ENCODE results near the gene PPM1G.

PPM1G gene

DNA sequence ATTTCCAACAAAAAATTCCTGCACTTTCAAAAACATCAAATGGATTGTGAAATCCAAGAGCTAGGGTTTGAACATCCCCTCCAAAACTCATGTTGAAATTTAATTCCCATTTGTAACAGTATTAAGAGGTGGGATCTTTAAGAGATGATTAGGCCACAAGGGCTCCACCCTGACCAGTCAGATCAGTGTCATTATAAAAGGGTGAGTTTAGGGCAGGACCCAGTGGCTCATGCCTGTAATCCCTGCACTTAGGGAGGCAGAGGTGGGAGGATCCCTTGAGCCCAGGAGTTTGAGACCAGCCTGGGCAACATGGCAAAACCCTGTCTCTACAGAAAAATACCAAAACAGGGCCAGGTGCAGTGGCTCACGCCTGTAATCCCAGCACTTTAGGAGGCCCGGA is 61.8 kb downstream of the PPM1G start:
- TF ChIP-seq, protein P1, sequence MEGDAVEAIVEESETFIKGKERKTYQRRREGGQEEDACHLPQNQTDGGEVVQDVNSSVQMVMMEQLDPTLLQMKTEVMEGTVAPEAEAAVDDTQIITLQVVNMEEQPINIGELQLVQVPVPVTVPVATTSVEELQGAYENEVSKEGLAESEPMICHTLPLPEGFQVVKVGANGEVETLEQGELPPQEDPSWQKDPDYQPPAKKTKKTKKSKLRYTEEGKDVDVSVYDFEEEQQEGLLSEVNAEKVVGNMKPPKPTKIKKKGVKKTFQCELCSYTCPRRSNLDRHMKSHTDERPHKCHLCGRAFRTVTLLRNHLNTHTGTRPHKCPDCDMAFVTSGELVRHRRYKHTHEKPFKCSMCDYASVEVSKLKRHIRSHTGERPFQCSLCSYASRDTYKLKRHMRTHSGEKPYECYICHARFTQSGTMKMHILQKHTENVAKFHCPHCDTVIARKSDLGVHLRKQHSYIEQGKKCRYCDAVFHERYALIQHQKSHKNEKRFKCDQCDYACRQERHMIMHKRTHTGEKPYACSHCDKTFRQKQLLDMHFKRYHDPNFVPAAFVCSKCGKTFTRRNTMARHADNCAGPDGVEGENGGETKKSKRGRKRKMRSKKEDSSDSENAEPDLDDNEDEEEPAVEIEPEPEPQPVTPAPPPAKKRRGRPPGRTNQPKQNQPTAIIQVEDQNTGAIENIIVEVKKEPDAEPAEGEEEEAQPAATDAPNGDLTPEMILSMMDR (IDR thresholded peaks at IDR 0.05; ENCODE audit: low read depth, low read length): no peak
- no peak overlapping the region for H3K4me3 ChIP-seq (ENCODE audit: low read depth, low read length)

DNA sequence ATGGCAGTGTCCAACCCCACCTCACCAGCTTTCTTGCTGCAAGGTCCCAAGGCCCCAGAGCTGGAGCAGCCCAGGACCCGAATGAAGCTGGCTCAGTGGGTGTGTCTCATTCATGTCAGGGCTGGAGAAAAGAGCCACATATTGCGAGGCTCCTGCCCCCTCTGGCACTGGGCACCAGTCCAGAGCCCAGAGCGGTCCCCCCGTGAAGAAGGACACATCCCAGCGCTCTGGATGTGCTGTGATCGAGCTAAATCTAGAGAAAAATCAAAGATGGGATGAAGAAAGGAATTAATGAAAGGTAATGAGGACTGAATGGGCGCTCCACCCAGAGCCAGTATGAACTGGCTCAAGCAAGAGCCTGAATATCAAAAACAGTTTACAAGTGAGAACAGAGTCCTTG is 73.2 kb downstream of the PPM1G start:
- TF ChIP-seq, protein P1 (IDR thresholded peaks at IDR 0.05; ENCODE audit: low read depth, low read length): no peak
- H3K4me3 ChIP-seq (ENCODE audit: low read depth, low read length): no peak overlapping the region

DNA sequence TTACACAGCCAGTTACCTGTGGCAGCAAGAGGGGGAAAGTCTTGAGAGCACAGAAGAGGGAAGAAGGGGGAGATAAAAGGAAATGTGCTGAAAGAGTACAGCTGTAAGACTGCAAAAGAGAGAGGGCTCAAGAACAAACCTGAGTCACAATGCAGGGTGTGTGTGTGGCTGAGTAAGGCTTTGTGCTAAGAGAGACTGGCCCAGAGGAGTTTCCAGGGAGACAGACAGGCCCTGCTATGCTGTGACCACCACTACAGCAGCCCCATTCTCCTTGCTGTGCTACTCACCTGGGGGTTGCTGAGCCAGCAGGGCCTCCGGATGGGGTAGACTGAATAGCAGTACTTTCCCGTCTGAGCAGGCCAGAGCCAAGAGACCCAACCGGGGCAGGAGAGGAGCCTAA is 74.1 kb downstream of the PPM1G start:
- no peak overlapping the region for H3K4me3 ChIP-seq (ENCODE audit: low read depth, low read length)
- TF ChIP-seq, protein P1 (IDR thresholded peaks at IDR 0.05; ENCODE audit: low read depth, low read length): no peak
